LoVo (cell line): ENCODE measurements around the gene CALM3.
A peak's percentile ranks its signal among the peaks of the same experiment; 100 is the strongest.

Source experiments
- DNase-seq: peaks from one replicate; pipeline ENCODE4 v3.0.0-alpha.2; 2016; ENCODE audit warnings: low spot score

The CALM3 gene

GRCh38 chr19:46599716-46600373 is 1.3 kb upstream of the CALM3 start:
- DNase-seq, result no peak

- peak; percentile 97 for DNase-seq
Measured at GRCh38 chr19:46600384-46601317, 479 bp upstream of the CALM3 start.

DNA sequence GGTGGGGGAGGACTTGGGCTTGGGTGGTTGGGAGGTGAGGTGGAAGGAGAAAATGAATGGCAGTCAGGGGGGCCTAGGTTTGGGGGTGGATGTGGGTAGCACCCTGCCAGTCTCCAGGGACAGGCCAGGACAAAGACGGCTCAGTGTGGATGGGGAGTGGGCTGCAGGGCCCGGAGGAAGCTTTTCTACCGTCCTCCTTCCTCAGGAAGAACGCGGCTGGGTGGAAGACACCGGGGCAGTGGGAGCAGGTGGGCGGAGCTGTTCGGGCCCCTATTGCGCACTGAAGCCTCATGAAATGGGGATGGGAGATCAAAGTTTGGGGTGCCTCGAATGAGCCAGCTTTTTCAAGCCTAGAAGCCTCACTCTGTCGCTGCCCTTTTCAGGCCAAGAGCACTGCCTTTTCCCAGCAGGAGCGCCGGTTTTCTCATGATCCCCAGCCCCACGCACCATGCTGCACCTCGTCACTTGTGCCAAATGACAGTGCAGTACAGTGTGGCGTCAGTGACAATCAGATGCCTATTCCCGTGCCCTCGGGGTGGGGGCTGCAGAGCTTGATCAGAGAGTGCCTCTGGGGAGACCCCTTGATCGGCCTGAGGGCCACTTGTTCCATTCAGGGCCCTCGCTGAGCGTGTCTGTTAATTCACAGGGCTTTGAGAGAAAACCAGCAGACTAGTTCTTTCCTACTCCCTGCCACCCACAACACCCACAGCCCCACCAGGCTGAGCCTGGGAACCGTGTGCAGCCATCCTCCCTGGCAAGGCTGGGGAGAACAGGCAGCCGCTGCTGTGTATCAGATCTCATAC is 1.5 kb downstream of the CALM3 start:
- DNase-seq, result no peak

GRCh38 chr19:46603195-46603637 is 2.1 kb downstream of the CALM3 start:
- peak; percentile 67 for DNase-seq

DNA sequence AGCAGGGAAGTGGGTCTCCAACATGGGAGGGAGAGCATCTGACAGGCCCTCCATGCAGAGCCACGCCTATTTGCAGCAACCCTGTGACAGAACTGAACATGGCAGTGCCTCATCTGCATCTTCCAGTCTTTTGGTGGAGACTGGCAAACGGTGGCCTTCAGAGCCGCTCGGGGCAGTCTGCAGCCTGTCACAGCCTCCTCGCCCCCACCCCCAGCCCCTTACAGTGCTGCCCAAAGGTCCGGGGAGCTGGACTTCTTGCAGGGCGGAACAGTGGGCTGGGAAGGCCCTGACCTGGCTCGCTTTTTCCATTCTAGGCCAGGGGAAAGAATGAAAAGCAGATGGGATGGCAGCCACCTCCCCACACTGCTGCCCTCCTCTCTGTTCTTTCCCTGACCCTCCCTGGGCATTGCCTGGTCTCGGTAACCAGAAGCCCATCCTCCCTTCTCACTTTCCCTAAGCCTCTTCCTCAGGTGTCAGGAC is 2.7 kb downstream of the CALM3 start:
- DNase-seq, result no peak

- no peak for DNase-seq
Measured at GRCh38 chr19:46604781-46605355, 3.7 kb downstream of the CALM3 start.

DNA sequence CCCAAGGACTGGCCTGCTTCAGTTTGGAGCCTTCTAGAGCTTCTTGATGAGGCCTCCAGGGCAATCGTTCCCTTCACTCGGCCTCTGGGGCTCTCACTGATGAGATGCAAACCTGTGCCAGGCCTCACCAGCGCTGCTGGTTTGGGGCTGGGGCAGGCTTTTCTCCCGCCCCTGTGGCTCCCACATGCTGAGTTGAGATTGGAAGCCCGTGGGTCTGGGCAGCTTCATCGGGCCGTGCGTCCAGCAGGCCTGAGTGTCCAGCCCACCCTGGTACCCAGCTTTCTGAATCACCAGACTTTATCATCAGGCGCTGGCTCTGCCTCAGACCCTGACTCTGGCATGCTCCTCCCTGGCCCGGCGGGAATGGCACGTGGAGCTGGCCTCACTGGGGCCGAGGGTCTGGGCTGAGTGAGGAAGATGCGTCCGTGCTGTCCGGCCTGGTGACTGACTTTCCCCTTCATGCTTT is 4.3 kb downstream of the CALM3 start:
- no peak for DNase-seq

DNA sequence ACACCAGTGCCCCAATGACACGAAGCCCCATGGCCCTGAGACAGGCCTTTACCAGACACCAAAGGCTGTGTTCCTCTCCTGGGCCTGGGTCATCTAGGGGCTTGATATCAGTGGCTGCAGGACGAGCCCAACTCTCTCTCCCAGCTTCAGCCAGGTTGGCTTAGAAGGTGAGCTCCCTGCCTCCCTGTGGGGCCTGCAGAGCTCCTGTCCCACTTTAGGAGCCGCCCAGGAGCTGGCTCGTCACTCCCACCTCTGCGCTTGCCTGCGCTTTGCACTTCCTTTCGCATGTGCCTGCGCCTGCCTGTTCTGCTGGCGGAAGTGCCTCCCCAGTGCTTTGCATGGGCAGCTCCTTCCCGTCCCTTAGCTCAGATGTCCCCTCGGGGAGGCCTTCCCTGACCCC is 4.9 kb downstream of the CALM3 start:
- no peak for DNase-seq

- no peak for DNase-seq
Measured at GRCh38 chr19:46606681-46607447, 5.7 kb downstream of the CALM3 start.

- no peak for DNase-seq
Measured at GRCh38 chr19:46607448-46607841, 6.3 kb downstream of the CALM3 start.

DNA sequence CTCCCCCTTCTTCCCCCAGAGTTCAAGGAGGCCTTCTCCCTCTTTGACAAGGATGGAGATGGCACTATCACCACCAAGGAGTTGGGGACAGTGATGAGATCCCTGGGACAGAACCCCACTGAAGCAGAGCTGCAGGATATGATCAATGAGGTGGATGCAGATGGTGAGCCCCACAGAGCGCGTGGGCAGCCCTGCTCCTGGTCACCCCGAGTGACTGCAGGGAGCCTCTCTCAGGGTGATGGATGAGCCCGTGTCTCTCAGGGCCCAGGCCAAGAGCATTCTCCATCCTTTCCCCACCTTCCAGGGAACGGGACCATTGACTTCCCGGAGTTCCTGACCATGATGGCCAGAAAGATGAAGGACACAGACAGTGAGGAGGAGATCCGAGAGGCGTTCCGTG is 7.0 kb downstream of the CALM3 start:
- no peak for DNase-seq

GRCh38 chr19:46608581-46609345 is 7.6 kb downstream of the CALM3 start:
- DNase-seq, result no peak

- DNase-seq, result no peak
Measured at GRCh38 chr19:46609511-46610412, 8.6 kb downstream of the CALM3 start.

GRCh38 chr19:46610413-46610775 is 9.3 kb downstream of the CALM3 start:
- DNase-seq, result no peak

GRCh38 chr19:46610851-46611770 is 10.0 kb downstream of the CALM3 start:
- no peak for DNase-seq

DNA sequence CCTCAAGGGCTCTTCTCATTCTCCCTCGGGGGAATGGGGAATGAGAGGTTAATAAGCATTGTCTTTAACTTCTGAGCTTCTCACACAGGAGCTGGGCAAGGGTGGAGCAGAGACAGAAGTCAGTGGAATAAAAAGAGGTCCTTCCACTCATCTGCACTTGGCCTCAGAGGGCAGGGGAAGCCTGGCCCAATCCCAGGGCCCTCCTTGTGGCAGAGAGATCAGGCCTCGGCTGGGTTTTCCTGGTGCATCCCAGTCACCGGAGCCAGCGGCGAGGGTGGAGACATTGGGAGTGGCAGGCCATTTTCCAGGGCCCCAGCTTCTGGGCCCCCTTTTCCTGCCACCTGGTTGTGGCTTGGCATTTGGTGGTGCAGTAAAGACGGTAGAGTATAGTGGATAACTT is 10.6 kb downstream of the CALM3 start:
- no peak for DNase-seq

GRCh38 chr19:46613525-46613924 is 12.4 kb downstream of the CALM3 start:
- no peak for DNase-seq

DNA sequence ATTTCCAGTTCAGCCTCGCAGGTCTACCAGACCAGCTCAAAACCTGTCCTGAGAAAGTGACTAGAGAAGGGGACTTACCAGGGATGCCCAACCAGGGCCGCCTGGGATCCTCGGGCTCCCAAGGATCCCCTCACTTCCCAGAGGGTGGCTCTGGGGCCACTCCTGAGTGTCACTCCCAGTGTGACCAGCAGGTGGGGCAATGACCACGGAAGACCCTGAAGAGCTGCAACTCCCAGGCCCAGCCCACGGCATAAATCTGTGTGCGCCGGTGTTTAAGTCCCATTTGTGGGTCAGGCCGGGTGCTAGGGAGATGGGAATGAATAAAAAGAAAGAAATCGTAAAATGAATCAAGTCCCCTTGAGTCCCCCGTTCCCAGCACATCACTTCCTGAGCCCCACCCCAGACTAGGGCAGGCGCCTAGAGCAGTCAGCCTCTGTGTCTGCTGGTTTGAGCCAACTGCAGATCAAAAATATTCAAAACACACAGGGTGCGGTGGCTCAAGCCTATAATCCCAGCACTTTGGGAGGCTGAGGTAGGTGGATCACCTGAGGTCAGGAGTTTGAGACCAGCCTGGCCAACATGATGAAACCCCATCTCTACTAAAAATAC is 13.1 kb downstream of the CALM3 start:
- peak; percentile 76 for DNase-seq
